Smooth muscle cell (in vitro differentiated cells): Measurements from ENCODE around the gene LMNB1. TPM values are rescaled to one million over a fixed set of nuclear protein-coding genes. Genes with fewer than 3 reads are reported as not detected.

Experiments
- DNase-seq: peaks from one replicate; lab custom pipeline; 2025; ENCODE audit not compliant: unreplicated experiment; lab: John Stamatoyannopoulos, UW
- H2AFZ ChIP-seq: fragments of 200-600 bp; sonication (generic); 2 replicates; pipeline ENCODE4 v1.6.0; 2016; ENCODE audit warnings: antibody characterized with exemption, low read depth, mild to moderate bottlenecking
- H3F3A ChIP-seq: fragments of 200-600 bp; sonication (generic); 2 replicates; pipeline ENCODE4 v1.6.0; 2017; ENCODE audit warnings: antibody characterized with exemption, low read depth
- H3K27ac ChIP-seq: fragments of 200-600 bp; sonication (generic); 2 replicates; pipeline ENCODE4 v1.5.1; 2016; ENCODE audit warnings: low read depth, mild to moderate bottlenecking
- H3K27me3 ChIP-seq: fragments of 200-600 bp; sonication (generic); 2 replicates; pipeline ENCODE4 v1.6.1; 2016; ENCODE audit warnings: low read depth, mild to moderate bottlenecking
- H3K36me3 ChIP-seq: fragments of 200-600 bp; sonication (generic); 2 replicates; pipeline ENCODE4 v1.5.1; 2016; ENCODE audit warnings: low read depth
- H3K4me1 ChIP-seq: fragments of 200-600 bp; sonication (generic); 2 replicates; pipeline ENCODE4 v1.5.1; 2016; ENCODE audit warnings: low read depth
- H3K4me2 ChIP-seq: fragments of 200-600 bp; sonication (generic); 2 replicates; pipeline ENCODE4 v1.6.0; 2016; ENCODE audit warnings: mild to moderate bottlenecking
- H3K4me3 ChIP-seq: fragments of 200-600 bp; sonication (generic); 2 replicates; pipeline ENCODE4 v1.5.1; 2016; ENCODE audit warnings: mild to moderate bottlenecking
- H3K79me2 ChIP-seq: fragments of 200-600 bp; sonication (generic); 2 replicates; pipeline ENCODE4 v1.6.0; 2016; ENCODE audit warnings: low read depth, mild to moderate bottlenecking
- H3K9ac ChIP-seq: fragments of 200-600 bp; sonication (generic); 2 replicates; pipeline ENCODE4 v1.6.0; 2016; ENCODE audit warnings: low read depth
- H3K9me3 ChIP-seq: fragments of 200-600 bp; sonication (generic); replicated peaks from 2 replicates; pipeline ENCODE4 v1.5.1; 2016; ENCODE audit warnings: low read depth
- H4K20me1 ChIP-seq: fragments of 200-600 bp; sonication (generic); 2 replicates; pipeline ENCODE4 v1.6.0; 2016; ENCODE audit warnings: low read depth
- CTCF ChIP-seq: fragments of 200-600 bp; sonication (generic); IDR thresholded peaks from 2 replicates; pipeline ENCODE4 v1.5.1; 2017; ENCODE audit warnings: borderline replicate concordance, mild to moderate bottlenecking, antibody characterized with exemption; ENCODE audit not compliant: insufficient read depth, poor library complexity, severe bottlenecking
- WGBS: methylation state at CpG from one replicate; pipeline ENCODE4 v1.1.7; 2016; ENCODE audit warnings: low lambda C conversion rate; 5-methylcytosine and 5-hydroxymethylcytosine counted together
- polyA plus RNA-seq: library from polyadenylated mRNA; unstranded; fragments of >200 nt; fragmentation: Nextera tagmentation; extraction: Ambion mirVana; gene quantifications from 2 replicates; pipeline ENCODE4 v1.2.1, GENCODE V29; 2016
- total RNA-seq: library from RNA; depleted of rRNA; stranded (reverse); fragments of >200 nt; gene quantifications from 2 replicates; pipeline ENCODE4 v1.2.3, GENCODE V29; 2014

LMNB1 gene
- total and polyA plus RNA-seq, 2 experiments from 2014 or later = 8.4 to 32.5 TPM

- Histone ChIP-seq H3K79me2 (no peaks in the 10 kb centered on the region), H3K9ac (no peak overlapping the region), H3K9me3 (no peaks in the 10 kb centered on the region), H3K27me3 (no peaks in the 10 kb centered on the region), H2AFZ (no peak overlapping the region), H3F3A (no peaks in the 10 kb centered on the region), H3K4me1 (no peaks in the 10 kb centered on the region), H3K4me3 (no peak overlapping the region), H3K36me3 (no peaks in the 10 kb centered on the region), H3K27ac (no peak overlapping the region), H4K20me1 (no peaks in the 10 kb centered on the region), H3K4me2 (no peak overlapping the region)
- no peak for TF ChIP-seq CTCF
- DNase-seq = no peak
- WGBS = 87% methylated on average over 4 of the region's 4 CpGs
Observed at GRCh38 chr5:126878634-126879033, 101.7 kb downstream of the LMNB1 start.

DNA sequence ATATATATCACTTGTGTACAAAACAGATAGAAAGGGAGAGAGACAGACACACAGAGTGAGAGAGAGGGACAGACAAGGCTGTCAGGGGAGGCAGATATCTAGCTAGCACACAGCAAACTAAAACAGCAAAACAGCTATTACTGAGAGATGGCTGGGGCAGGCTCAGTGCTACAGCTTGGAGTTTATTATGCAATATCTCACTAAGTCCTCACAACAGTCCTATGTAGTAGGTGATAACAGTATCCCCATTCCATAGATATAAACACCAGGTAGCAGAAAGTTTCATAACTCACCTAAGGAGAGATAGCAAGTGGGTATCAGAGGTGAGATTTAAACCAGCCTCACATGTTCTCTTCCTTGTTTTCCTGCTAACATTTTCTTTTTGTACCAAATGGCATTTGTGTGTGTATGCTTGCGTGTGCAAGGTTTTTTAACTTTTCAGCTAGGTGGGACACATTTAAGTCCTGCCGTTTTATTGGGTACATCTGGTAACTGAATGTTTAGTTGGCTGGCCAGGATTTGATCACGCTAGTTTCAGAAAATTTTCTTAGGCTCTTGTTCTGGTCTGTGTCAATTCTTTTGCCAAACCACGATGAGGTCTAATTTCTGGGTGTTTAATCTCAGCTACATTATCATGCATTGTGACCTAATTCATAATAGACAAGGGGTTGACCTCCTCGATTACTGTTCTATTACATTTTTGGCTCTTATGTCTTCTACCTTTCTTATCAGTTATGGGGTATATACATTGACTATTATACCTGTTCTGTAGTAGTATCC lies 105.1 kb downstream of the LMNB1 start:
- Histone ChIP-seq H3K9ac (no peak overlapping the region), H3K9me3 (no peaks in the 10 kb centered on the region), H2AFZ (no peak overlapping the region), H3K36me3 (no peaks in the 10 kb centered on the region), H3F3A (no peaks in the 10 kb centered on the region), H3K27me3 (no peaks in the 10 kb centered on the region), H3K4me3 (no peak overlapping the region), H3K79me2 (no peaks in the 10 kb centered on the region), H3K4me1 (no peaks in the 10 kb centered on the region), H3K27ac (no peak overlapping the region), H4K20me1 (no peaks in the 10 kb centered on the region), H3K4me2 (no peak overlapping the region)
- no peak for TF ChIP-seq CTCF
- DNase-seq = no peak
- 94% methylated on average over 5 of the region's 5 CpGs for WGBS

GRCh38 chr5:126883564-126884245 lies 106.8 kb downstream of the LMNB1 start:
- Histone ChIP-seq H3K4me1 (no peaks in the 10 kb centered on the region), H3K9ac (peak overlapping the region; percentile 3), H2AFZ (no peak overlapping the region), H3K27ac (peak overlapping the region; percentile 53), H3K79me2 (no peaks in the 10 kb centered on the region), H3K9me3 (no peaks in the 10 kb centered on the region), H3K27me3 (no peaks in the 10 kb centered on the region), H4K20me1 (no peaks in the 10 kb centered on the region), H3K36me3 (no peaks in the 10 kb centered on the region), H3K4me2 (peak overlapping the region; percentile 36), H3F3A (no peaks in the 10 kb centered on the region), H3K4me3 (no peak overlapping the region)
- DNase-seq = no peak
- TF ChIP-seq CTCF = no peak
- 72% methylated on average over 2 of the region's 2 CpGs for WGBS
